Testis (tissue), 2 donors: ENCODE results near the gene CHRNE.

Experiments
- POLR2A ChIP-seq: fragments of 450-650 bp; IDR thresholded peaks from one replicate; pipeline ENCODE4 v1.6.1; 2017; ENCODE audit warnings: antibody characterized with exemption, mild to moderate bottlenecking, moderate library complexity
- TF ChIP-seq, protein P1 (sequence below), 3 experiments: fragments of 450-650 bp in 2 of 3; fragments of 200-600 bp in 1 of 3; sonication (generic) in 1 of 3; IDR thresholded peaks; one replicate each; pipeline ENCODE4 v1.5.1; 2016 to 2019; ENCODE audit warnings: antibody characterized with exemption in 3 of 3, mild to moderate bottlenecking in 2 of 3, moderate library complexity in 1 of 3

DNA sequence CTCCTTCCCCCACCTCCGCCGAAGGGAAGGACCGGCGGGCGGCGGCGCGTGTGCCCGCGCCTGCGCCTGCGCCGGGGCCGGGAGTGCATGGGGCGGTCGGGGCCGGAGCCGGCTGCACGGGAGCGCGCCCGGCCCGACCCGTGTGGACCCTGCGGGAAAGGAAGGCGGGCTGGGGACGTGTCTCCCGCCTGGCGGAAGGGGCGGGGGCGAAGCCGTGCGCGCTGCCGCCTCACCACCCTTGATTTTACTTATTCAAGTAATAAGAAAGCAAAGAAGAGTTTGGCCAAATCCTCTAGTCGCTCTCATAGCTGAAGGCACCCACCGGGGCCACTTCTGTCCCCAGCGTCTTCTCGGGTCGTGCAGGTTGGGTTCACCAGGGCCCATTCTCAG, 46.0 kb upstream of the CHRNE start:
- TF ChIP-seq POLR2A, result no peak
- TF ChIP-seq, protein P1, sequence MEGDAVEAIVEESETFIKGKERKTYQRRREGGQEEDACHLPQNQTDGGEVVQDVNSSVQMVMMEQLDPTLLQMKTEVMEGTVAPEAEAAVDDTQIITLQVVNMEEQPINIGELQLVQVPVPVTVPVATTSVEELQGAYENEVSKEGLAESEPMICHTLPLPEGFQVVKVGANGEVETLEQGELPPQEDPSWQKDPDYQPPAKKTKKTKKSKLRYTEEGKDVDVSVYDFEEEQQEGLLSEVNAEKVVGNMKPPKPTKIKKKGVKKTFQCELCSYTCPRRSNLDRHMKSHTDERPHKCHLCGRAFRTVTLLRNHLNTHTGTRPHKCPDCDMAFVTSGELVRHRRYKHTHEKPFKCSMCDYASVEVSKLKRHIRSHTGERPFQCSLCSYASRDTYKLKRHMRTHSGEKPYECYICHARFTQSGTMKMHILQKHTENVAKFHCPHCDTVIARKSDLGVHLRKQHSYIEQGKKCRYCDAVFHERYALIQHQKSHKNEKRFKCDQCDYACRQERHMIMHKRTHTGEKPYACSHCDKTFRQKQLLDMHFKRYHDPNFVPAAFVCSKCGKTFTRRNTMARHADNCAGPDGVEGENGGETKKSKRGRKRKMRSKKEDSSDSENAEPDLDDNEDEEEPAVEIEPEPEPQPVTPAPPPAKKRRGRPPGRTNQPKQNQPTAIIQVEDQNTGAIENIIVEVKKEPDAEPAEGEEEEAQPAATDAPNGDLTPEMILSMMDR (IDR thresholded peaks at IDR 0.05), result no peak
